Body of pancreas (tissue), 4 donors: ENCODE results near the gene DOCK2.

Experiments
- POLR2A ChIP-seq, 3 donors: fragments of 450-650 bp; IDR thresholded peaks; one replicate each; pipeline ENCODE4 v1.6.1; 2016; ENCODE audit warnings: antibody characterized with exemption in 3 of 3, mild to moderate bottlenecking in 2 of 3
- TF ChIP-seq, protein P1 (sequence below), 7 experiments: fragments of 450-650 bp in 4 of 7; fragments of 200-600 bp in 3 of 7; sonication (generic) in 3 of 7; IDR thresholded peaks; one replicate each; pipeline ENCODE4 v1.5.1; 2016 to 2019; ENCODE audit warnings: antibody characterized with exemption in 7 of 7

GRCh38 chr5:169862391-169862811 lies 225.3 kb downstream of the DOCK2 start:
- TF ChIP-seq, protein P1, sequence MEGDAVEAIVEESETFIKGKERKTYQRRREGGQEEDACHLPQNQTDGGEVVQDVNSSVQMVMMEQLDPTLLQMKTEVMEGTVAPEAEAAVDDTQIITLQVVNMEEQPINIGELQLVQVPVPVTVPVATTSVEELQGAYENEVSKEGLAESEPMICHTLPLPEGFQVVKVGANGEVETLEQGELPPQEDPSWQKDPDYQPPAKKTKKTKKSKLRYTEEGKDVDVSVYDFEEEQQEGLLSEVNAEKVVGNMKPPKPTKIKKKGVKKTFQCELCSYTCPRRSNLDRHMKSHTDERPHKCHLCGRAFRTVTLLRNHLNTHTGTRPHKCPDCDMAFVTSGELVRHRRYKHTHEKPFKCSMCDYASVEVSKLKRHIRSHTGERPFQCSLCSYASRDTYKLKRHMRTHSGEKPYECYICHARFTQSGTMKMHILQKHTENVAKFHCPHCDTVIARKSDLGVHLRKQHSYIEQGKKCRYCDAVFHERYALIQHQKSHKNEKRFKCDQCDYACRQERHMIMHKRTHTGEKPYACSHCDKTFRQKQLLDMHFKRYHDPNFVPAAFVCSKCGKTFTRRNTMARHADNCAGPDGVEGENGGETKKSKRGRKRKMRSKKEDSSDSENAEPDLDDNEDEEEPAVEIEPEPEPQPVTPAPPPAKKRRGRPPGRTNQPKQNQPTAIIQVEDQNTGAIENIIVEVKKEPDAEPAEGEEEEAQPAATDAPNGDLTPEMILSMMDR (IDR thresholded peaks at IDR 0.05) = no peak
- TF ChIP-seq POLR2A (IDR thresholded peaks at IDR 0.05) = no peak
